Stimulated activated CD8-positive, alpha-beta memory T cell treated with anti-CD3 and anti-CD28 coated beads, Interleukin-12 subunit alpha, Interleukin-12 subunit beta, amount 100 ng/mL, for 24 hours (primary cell): Measurements from ENCODE around the gene TRIM52.
"Not testable (repeated sequence)": the region's sequence is repeated elsewhere in the genome, so short reads cannot be mapped to it uniquely, and the experiment has no call there.

Experiments
- DNase-seq: peaks from one replicate; pipeline ENCODE4 v3.0.0-alpha.2; 2020; ENCODE audit errors: extremely low read depth

Gene TRIM52

DNA sequence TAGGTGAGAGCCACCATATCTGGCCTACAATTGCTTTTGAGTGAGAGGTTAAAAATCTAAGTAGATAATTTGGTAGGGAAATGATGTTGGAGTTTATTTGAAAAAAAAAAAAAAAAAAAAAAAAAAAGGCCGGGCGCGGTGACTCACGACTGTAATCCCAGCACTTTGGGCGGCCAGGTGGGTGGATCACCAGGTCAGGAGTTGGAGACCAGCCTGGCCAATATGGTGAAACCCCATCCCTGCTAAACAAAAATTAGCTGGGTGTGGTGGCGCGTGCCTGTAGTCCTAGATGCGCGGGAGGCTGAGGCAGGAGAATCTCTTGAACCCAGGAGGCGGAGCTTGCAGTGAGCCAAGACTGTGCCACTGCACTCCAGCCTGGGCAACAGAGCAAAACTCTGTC, 46.7 kb downstream of the TRIM52 start:
- not testable (repeated sequence) for DNase-seq

GRCh38 chr5:181212934-181213333, 48.0 kb downstream of the TRIM52 start:
- no peak for DNase-seq

DNA sequence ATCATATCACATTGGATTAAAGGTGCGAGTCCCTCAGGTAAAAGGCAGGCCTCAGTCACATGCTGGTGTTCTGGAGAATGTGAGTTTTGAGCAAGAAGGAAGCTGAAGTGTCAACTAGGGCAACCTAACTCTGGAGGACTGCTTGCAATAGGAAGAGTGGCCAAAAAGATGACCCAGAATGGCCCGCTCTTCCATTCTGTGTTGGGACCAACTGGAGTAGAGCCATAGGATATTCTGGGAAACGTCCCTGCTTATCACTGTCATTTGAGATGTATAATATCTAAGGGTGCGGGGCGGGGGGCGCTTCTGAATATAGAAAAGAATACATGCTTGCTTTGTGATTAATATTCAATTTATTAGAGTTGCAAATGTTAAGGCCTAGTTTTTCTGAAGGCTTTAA, 48.9 kb downstream of the TRIM52 start:
- no peak for DNase-seq

GRCh38 chr5:181211208-181211607, 49.7 kb downstream of the TRIM52 start:
- DNase-seq = no peak

- not testable (repeated sequence) for DNase-seq
These were observed 50.2 kb downstream of the TRIM52 start for GRCh38 chr5:181210698-181211097.

DNA sequence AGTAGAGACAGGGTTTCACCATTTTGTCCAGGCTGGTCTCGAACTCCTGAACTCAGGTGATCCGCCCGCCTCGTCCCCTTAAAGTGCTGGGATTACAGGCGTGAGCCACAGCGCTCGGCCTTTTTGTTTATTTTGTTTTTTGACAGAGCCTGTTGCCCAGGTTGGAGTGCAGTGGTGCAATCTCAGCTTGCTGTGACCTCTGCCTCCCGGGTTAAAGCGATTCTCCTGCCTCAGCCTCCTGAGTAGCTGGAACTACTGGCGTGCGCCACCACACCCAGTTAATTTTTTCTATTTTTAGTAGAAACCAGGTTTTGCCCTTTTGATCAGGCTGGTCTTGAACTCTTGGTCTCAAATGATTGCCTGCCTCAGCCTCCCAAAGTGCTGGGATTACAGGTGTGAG, 50.8 kb downstream of the TRIM52 start:
- DNase-seq = not testable (repeated sequence)

DNA sequence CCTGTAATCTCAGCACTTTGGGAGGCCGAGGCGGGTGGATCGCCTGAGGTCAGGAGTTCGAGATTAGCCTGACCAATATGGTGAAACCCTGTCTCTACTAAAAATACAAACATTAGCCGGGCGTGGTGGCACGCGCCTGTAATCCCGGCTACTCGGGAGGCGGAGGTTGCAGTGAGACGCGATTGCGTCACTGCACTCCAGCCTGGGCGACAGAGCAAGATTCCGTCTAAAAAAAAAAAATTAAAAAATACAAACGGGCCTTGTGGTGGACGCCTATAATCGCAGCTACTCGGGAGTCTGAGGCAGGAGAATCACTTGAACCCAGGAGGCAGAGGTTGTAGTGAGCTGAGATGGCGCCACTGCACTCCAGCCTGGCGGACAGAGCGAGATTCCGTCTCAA, 51.9 kb downstream of the TRIM52 start:
- DNase-seq = not testable (repeated sequence)

- DNase-seq = no peak
These were observed 53.0 kb downstream of the TRIM52 start for GRCh38 chr5:181207960-181208253.

DNA sequence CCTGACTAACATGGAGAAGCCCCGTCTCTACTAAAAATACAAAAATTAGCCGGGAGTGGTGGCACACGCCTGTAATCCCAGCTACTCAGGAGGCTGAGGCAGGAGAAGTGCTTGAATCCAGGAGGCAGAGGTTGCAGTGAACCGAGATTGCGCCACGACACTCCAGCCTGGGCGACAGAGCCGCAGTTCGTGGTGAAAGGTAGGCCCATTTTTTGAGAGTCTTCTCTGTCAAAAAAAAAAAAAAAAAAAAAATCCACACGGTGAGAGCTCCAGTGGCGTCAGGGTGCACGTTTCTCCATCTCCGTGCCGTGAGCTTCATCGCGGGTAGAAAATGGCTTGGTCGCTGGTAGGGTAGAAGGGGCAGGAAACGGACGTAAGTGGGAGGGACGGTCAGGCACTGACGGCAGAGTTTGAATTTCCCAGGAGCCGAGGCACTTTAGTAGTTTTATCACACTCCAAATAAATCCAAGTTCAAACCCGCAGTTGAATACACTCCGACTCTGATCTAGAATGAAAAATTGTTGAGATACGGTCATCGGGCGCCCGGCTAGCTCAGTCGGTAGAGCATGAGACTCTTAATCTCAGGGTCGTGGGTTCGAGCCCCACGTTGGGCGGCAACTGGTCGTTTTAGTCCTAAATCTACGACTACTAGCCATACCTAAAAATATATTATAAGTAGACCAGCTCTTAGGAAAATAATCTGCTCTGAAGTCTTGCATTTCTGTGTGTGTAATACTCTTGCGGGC, 53.6 kb downstream of the TRIM52 start:
- no peak for DNase-seq

GRCh38 chr5:181205761-181206649, 54.9 kb downstream of the TRIM52 start:
- no peak for DNase-seq
